Stimulated activated CD4-positive, alpha-beta T cell treated with anti-CD3 and anti-CD28 coated beads, Interleukin-15, amount 100 ng/mL, for 24 hours (primary cell): ENCODE data around the gene CDK13.
A peak's percentile ranks its signal among the peaks of the same experiment; 100 is the strongest.
"Not testable (repeated sequence)": the region's sequence is repeated elsewhere in the genome, so short reads cannot be mapped to it uniquely, and the experiment has no call there.

Source experiments
- DNase-seq: peaks from one replicate; pipeline ENCODE4 v3.0.0-alpha.2; 2020

The CDK13 gene

DNA sequence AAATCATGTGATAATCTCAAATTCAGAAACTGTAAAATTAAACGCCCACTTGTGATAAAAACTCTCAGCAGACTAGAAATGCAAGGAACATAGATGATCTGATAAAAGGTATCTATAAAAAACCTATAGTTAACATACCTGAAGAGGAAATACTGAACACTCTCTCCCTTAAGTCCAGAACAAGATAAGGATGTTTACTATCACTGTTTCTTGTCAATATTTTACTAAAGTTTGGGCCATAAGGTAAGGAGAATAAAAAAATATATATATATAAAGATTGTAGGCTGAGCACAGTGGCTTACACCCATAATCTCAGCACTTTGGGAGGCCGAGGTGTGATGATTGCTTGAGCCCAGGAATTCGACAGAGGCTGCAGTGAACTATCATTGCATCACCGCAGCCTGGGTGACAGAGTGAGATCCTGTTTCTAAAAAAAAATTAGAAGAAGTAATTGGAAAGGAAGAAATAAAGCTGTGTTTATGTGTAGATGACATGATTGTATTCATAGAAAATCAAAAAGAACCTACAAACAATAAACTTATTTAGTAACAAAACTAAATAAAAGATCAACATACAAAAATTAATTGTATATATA lies 155.9 kb downstream of the CDK13 start:
- DNase-seq, result no peak

DNA sequence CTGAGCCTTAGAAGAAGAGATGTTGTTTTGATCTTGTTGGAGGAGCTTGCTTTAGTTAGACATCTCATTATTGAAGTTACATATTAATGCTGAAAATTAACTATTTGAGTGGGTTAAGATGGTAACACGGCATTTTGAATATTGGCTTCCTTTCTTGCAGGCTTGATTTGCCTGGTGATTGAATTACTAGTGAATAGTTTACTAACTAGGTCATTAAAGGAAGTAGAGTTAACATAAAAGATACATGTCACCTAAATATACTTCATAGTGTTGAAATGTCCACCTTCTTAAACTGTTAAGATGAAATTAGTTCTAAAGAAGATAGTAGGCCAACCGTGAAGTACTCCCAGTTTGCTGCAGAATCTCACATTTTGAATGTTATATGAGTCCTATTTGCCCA lies 165.9 kb downstream of the CDK13 start:
- no peak for DNase-seq

DNA sequence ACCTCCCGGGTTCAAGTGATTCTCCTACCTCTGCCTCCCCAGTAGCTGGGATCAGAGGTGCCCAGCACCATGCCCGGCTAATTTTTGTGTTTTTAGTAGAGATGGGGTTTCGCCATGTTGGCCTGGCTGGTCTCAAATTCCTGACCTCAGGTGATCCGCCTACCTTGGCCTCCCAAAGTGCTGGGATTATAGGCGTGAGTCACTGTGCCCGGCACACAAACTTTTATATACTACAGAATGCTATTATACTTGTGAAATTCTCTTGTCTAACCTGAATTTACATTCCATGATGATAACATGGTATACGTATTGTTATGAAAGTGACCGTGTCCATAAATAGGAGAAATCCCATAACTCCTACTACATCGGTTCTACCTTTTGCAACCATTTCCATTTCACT lies 167.1 kb downstream of the CDK13 start:
- DNase-seq, result not testable (repeated sequence)

DNA sequence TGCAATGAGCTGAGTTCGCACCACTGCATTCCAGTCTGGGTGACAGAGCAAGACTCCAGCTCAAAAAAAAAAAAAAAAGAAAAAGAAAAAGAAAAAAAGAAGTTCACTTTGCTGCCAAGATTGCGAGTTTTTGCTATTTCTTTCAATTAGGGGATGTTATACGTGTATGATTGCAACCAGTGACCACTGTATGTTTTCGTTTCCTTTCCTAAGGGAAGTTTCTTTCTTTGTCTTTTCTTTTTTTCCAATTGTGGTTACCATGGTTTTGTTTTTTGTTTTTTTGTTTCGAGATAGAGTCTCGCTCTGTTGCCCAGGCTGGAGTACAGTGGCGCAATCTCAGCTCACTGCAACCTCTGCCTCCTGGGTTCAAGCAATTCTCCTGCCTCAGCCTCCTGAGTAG lies 168.1 kb downstream of the CDK13 start:
- DNase-seq, result not testable (repeated sequence)

DNA sequence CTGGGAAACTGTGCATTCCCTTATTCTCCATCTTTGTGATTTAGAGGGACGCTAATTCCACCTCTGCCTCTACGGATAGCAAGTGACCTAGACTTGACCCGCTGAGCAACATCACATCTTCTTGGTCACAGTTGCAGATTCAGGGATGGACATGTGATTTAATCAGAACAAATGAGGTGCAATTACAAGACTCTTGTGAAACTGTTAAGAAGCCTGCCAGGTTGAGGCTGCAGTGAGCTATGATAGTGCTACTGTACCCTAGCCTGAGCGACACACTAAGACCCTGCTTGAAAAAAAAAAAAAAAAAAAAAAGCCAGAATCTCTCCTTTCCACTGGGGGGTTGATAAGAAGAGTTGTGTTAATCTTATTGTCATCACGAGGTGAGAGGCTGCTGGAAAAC lies 170.0 kb downstream of the CDK13 start:
- no peak for DNase-seq

DNA sequence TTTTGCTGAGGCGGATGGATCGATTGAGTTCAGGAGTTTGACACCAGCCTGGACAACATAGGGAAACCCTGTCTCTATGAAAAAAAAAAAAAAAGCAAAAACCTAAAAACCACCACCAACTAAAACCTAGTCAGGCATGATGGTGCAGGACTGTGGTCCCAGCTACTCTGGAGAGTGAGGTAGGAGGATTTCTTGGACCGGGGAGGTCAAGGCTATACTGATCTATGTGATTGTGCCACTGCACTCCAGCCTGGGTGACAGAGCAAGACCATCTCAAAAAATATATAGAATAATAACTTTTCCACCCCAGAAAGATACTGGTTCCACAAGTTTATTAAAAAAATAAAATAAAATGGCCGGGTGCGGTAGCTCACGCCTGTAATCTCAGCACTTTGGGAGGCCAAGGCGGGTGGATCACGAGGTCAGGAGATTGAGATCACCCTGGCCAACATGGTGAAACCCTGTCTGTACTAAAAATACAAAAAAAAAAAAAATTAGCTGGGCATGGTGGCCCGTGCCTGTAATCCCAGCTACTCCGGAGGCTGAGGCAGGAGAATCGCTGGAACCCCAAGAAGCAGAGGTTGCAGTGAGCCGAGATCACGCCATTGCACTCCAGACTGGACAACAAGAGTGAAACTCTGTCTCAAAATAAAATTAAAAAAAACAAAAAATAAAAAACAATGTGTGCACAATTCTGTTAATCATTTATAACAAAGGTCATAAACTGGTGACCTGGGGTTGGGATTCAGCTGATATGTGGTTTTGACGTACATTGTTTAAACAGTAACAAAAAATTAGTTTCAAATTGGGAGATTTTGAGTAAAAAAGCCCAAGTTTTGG lies 172.3 kb downstream of the CDK13 start:
- not testable (repeated sequence) for DNase-seq

DNA sequence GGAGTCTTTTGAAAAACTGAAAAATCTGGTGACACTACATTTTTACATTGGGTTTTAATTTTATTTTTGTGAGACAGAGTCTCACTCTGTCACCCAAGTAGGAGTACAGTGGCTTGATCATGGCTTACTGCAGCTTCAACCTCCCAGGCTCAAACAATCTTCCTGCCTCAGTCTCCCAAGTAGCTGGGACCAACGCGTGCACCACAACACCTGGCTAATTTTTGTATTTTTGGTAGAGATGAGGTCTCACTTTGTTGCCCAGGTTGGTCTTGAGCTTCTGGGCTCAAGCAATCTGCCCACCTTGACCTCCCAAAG lies 172.8 kb downstream of the CDK13 start:
- DNase-seq, result no peak

DNA sequence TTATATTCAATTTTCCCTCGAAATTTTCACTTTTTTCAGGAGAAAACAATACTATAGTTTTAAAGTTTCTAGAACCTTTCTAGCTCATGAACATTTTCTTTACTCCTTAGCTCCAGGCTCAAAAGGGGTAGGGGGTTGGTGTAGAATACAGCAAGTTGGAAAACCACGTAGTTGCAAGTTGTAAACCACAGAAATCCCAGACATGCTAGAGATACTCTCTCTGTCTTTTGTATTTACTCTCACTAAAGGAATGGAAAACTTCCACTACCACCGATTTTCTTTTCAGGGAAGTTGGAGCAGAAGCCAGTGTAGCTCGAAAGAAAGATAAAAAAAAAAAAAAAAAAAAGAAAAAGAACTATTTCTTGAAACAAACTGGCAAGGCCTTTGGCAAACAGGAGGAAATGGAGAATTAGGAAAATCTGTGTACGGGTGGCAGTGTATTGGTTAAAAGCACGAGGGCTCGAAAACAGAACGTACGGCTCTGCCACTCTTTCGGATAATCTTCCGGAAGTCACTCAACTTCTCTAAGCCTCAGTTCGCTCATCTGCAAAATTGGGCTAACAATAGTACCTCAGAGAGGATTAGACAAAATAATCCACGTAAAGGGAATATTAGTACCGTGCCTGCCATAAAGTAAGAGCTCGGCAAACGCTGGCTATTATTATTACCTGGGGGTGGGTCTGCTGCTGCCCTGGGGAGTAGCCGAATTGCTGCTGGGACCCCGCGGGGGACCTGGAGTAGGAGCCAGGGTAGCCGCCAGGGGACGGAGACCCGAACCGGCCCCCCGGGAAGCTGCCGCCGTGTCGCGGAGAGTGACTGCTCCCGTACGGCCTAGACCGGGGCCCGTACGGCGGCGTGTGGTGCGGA lies 183.7 kb downstream of the CDK13 start:
- no peak for DNase-seq

DNA sequence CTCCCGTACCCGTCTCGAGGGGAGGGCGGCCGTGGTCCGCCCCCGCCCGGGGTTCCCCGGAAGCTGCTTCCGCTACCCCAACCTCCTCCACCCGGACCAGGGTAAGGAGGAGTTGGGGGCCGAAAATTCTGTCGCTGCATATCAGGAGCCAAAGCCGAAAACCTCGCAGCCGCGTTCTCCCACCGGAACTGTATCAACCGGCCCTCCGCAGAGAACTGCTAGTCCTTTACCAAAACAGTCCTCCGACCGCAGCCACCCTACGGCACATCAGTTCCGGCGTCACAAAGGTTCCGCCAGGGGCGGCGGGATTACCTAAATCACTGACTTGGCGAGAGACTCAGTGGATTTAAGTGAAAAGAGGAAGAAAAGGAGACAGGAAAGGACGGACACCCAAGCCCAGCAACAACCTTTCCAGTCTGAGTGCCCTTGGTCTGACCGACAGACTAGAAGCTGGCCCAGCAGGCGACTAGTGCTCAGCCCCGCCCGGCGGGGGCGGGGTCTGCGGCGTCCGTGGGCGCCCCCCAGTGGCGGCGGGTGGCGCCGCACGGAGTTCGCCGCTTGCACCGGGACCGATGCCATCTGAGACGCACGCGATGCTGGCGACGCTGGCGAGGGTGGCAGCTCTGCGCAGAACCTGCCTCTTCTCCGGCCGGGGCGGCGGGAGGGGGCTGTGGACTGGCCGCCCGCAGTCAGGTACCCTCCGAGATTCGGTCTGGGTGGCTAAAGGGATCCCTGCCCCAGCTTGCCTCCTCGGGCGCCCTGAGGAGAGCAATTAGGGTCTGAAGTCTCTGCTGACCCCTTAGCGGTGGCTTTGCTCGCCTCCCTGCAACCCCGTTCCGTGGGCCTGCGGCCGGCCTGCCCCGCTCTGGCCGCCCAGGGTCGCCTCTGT lies 184.6 kb downstream of the CDK13 start, which contains the start of the genes MPLKIP and SUGCT:
MPLKIP (minus strand) TSS at position 195 of the 889 bp plus-strand sequence; CDS start at position 140, 55 bp downstream.
SUGCT (plus strand) TSS at position 578 of the 889 bp plus-strand sequence.
- peak; percentile 87 for DNase-seq

DNA sequence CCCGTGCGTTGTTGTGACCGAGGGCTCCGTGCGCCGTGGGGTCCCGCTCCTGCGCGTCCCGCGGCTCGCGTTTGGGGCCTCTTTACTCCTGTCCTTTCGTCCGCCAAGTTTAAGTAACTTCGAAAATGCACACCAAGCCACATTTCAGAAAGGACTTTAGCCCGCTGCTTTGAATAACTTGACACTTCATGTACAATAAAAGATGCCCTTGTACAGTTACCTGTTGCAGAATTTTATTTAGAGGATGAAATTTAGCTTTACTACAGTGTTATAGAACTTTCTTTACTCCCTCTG lies 185.2 kb downstream of the CDK13 start:
- no peak for DNase-seq

DNA sequence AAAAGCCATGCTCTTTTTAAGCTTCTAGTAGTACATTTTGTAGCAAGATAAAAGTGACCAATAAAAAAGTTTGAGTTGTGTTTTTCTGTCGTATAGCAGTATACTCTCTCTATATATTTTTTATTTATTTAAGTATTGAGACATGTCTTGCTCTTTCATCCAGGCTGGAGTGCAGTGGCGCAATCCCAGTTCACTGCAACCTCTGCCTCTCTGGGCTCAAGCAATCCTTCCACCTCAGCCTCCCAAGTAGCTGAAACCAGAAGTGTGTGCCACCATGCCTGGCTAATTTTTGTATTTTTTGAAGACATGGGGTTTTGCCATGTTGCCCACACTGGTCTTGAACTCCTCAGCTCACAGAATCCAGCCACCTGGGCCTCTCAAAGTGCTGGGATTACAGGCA lies 187.5 kb downstream of the CDK13 start:
- DNase-seq, result no peak

DNA sequence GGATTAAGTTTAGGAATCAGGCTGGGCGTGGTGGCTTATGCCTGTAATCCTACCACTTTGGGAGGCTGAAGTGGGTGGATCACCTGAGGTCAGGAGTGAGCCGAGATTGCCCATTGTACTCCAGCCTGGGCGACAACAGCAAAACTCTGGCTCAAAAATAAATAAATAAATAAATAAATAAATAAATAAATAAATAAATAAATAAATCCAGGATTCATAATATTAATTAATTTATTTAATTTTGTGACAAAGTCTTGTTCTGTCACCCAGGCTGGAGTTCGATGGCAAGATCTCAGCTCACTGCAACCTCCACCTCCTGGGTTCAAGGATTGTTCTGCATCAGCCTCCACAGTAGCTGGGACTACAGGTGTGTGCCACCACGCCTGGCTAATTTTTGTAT lies 188.9 kb downstream of the CDK13 start:
- no peak for DNase-seq

DNA sequence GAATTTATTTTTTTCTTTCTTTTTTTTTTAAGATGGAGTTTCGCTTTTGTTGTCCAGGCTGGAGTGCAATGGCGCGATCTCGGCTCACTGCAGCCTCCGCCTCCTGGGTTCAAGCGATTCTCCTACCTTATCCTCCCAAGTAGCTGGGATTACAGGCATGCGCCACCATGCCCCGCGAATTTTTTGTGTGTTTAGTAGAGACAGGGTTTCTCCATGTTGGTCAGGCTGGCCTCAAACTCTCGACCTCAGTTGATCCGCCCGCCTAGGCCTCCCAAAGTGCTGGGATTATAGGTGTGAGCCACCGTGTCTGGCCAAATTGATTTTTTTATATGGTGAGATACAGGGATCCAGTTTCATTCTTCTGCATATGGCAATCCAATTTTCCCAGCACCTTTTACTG lies 189.8 kb downstream of the CDK13 start:
- DNase-seq, result not testable (repeated sequence)

DNA sequence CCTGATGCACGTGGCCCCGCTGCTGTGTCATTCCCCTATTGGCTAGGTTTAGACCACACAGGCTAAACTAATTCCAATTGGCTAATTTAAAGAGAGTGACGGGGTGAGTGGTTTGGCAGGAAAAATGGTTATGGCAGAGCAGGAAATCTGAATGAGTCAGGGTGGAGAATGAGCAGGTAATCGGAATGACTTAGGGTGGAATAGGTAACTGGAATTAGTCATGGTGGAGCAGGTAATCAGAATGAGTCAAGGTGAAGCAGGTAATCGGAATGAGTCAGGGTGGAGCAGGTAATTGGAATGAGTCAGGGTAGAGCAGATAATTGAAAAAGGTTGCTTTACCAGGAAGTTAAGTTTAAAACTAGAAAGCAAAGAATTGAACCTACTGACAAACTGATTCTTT lies 191.9 kb downstream of the CDK13 start:
- not testable (repeated sequence) for DNase-seq

DNA sequence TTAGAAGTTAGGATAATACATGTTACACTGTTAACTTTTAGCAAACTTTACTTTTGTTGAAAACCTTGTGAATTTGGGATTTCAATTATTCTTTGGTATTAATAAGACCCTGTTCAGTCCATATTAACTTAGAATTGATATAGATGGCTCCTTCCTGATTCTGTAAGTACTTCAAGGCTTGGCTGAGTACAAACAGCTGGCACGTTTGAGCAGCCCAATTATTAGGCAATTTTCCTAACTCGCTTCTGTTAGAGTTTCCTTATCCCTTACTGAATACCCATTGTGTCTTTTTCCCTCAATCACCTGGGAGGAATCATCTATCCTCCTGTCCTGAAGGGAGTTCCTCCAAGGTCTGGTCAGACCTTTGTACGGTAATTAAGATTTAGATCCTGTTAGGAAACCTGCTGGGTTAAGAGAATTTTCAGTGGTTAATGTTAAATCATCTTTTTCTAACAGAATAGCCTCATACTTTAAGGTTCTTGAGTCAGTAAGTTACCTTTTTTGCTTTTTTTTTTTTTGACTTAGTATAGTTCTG lies 195.6 kb downstream of the CDK13 start:
- not testable (repeated sequence) for DNase-seq

DNA sequence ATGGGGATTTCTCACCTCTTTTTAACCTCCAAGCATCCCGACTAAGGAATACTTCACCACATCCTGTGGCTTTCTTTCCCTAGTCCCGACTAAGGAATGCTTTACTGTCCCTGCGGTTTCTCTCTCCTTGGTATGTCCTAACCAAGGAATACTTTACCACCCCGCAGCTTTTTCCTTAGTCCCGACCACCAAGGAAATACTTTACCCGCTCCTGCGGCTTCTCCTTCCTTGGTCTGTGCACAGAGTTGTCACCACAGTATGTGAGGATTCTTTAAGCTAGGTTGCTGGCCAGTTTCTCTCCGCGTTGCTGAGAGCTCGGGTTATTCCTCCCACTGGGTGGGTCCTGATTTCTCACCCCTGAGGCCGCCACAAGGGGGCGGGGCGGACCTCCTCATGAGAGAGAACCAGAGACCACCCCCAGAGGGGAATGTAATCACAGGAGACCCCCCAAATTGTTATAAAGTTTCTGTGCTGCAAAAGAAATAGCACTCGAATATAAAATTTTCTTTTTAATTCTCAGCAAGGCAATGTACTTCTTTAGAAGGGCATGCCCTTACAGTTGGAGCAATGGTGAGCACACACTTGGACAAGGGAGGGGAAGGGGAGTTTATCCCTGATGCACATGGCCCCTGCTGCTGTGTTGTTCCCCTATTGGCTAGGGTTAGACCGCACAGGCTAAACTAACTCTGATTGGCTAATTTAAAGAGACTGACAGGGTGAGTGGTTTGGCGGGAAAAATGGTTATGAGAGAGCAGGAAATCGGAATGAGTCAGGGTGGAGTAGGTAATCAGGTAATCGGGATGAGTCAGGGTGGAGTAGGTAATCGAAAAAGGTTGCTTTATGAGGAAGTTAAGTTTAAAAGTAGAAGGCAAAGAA lies 197.6 kb downstream of the CDK13 start:
- DNase-seq, result no peak

DNA sequence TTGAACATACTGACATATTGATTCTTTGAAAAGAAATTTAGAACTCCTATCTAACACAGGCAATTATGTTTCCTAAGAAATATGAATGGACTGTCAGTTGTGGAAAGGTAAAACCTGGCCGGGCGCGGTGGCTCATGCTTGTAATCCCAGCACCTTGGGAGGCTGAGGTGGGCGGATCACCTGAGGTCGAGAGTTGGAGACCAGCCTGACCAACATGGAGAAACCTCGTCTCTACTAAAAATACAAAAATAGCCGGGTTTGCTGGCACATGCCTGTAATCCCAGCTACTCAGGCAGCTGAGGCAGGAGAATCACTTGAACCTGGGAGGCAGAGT lies 198.2 kb downstream of the CDK13 start:
- DNase-seq, result not testable (repeated sequence)

DNA sequence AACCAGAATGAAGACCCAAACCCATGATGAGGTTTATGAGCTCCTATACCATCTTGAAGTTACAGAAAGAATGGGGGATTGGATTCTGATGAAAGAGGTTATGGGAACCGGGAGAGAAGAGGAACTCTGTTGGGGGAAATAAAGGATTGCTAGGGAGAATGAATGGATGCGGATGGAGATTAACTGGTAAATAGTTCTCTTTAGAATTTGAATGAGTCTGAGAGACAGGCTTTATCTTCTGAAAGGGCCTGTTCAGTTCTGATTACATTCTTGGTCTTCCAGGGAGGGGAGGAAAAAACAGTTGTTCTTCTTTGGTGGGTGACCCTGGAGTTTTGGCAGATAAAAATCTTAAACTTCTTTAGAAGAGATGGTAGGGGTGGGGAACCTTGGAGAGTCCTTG lies 198.6 kb downstream of the CDK13 start:
- no peak for DNase-seq
